Measurements from ENCODE around the gene FLRT3. TPM values are rescaled to one million over a fixed set of nuclear protein-coding genes. Genes with fewer than 3 reads are reported as not detected.

FLRT3 gene
- total RNA-seq (ENCODE audit: low replicate concordance), result 59.3 and 75.7 TPM in 2 replicates
- long read RNA-seq, full-length matches to known transcripts, result 155 of 185 reads
- long read RNA-seq, partial matches to known transcripts, result 0 of 185 reads
- long read RNA-seq, other reads (novel, unspliced or antisense), result 30 of 185 reads

- peak; percentile 91 for TF ChIP-seq CTCF (conservative IDR thresholded peaks at IDR 0.05)
- peak within 1 kb of the TSS; percentile 94 for H3K27ac Mint-ChIP-seq
- H3K4me3 Mint-ChIP-seq, result peak within 1 kb of the TSS; percentile 89
- no peaks in the 10 kb centered on the region for H3K27me3 Mint-ChIP-seq
- H3K36me3 Mint-ChIP-seq, result no peaks in the 10 kb centered on the region
- DNase-seq (ENCODE audit: extremely low spot score, unreplicated experiment), result peak; percentile 83
- peaks cover 11% of the 10 kb centered on the region for H3K4me1 Mint-ChIP-seq (ENCODE audit: unreplicated experiment)
- no peaks in the 10 kb centered on the region for H3K9me3 Mint-ChIP-seq
These were observed at the start of gene FLRT3 for GRCh38 chr20:14337400-14338171. Gene FLRT3 (minus strand): TSS chr20:14337612. CDS start chr20:14327506, 10,106 bp downstream.

DNA sequence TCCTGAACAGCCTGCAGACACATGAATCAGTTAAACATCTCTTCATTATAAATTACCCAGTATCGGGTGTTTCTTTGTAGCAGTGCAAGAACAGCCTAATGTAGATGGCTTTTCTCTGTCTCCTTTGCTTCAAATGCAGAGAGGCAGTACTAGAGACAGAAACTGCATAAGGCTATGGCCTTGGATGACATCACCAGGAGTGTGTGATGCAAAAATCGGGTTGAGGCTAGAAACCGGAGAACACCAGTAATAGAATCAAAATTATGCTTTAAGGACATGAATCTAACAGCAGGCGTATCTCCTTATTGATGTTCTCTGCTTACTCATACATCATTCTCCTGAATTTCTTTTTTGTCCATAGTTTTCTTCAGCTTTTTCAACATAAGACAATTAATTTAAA is 49.3 kb upstream of the FLRT3 start:
- no peak for DNase-seq (ENCODE audit: extremely low spot score, unreplicated experiment)
- Mint-ChIP-seq H3K36me3 (no peaks in the 10 kb centered on the region), H3K27ac (no peak overlapping the region), H3K4me3 (no peak overlapping the region), H3K27me3 (no peaks in the 10 kb centered on the region), H3K9me3 (peaks cover 10% of the 10 kb centered on the region), H3K4me1 (ENCODE audit: unreplicated experiment) (peaks cover 6% of the 10 kb centered on the region)
- TF ChIP-seq CTCF (conservative IDR thresholded peaks at IDR 0.05), result no peak

DNA sequence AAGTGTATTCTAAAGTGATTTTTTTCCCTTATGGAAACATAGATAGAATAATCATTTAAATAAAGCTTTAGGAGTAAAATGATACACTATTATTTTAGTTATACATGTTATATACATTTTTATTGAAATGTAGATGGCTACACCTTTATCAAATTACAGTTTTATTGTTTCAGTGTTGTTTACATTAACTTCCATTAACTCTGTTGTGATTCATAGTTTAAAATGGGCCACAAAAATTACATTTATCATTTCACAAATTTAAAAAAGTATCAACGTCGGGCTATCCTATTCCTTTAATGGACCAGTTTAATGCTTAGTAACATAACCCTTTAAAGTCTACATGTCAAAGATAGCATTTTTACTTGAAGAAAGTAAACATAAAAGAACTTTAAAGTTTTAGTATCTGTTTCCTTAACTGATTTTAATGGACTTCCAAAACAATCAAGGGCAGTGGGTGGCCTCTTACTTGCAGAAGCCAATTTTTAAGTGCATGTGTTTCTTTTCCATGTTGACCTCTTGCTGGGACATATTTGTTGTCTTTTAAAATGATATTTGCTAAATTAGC is 47.8 kb upstream of the FLRT3 start:
- peaks cover 6% of the 10 kb centered on the region for H3K4me1 Mint-ChIP-seq (ENCODE audit: unreplicated experiment)
- DNase-seq (ENCODE audit: extremely low spot score, unreplicated experiment), result no peak
- H3K27ac Mint-ChIP-seq, result no peak overlapping the region
- peaks cover 5% of the 10 kb centered on the region for H3K9me3 Mint-ChIP-seq
- no peak for TF ChIP-seq CTCF (conservative IDR thresholded peaks at IDR 0.05)
- H3K27me3 Mint-ChIP-seq, result no peaks in the 10 kb centered on the region
- no peaks in the 10 kb centered on the region for H3K36me3 Mint-ChIP-seq
- H3K4me3 Mint-ChIP-seq, result no peak overlapping the region

DNA sequence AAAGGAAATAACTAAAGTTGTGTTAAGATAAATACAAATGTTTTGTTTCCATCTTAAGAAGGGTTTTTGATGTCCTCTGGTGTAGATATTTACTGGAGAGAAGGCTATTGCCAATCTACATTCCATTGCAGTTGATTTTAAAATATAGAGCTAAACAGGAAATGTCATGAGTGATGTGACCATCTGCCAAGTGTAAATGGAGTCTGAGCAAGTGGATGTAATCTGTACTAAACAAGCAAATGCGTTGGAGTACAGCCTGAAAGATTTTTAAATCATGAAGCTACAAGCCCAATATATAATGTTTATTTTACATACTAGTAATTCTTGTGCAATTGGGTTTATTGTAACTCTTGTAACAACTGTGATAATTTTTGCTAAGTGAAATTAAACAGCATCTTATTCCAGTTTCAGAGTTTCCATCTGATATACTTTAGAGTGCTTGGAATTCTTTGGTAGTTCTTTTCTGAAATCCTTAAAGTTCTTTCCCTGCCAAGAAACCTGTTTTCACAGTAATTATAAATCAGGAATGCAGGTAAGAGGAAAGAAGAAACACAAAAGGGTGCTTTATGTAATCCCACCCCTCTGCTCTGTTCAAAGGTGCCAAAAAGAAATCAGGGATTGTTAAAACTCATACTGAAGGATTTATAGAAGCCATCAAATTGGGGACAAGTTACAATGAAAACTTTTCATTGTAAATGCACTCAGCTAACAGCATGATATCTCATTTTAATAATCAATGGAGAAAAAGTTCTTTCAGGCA is 47.2 kb upstream of the FLRT3 start:
- no peak overlapping the region for H3K4me3 Mint-ChIP-seq
- no peak for TF ChIP-seq CTCF (conservative IDR thresholded peaks at IDR 0.05)
- DNase-seq (ENCODE audit: extremely low spot score, unreplicated experiment), result no peak
- H3K9me3 Mint-ChIP-seq, result peaks cover 5% of the 10 kb centered on the region
- no peaks in the 10 kb centered on the region for H3K36me3 Mint-ChIP-seq
- H3K27me3 Mint-ChIP-seq, result no peaks in the 10 kb centered on the region
- no peak overlapping the region for H3K27ac Mint-ChIP-seq
- peaks cover 6% of the 10 kb centered on the region for H3K4me1 Mint-ChIP-seq (ENCODE audit: unreplicated experiment)

DNA sequence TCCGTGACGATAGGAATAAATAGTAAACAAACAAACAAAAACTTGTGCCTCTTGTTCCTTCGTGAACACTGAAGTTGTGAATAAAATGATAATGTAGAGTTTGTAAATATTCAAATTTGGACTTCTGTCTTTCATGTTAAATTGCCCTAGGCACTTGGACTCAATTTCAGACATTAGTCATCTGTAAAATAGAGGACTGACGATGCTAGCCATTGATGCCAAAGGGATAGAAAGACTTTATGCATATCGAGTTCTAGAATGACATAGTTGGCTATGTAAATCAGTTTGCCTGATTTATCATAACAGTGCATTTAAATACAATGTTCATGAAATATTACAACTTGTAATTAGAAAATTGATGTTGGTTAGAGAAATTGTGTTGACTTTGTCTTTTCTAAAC is 45.9 kb upstream of the FLRT3 start:
- peaks cover 12% of the 10 kb centered on the region for H3K4me1 Mint-ChIP-seq (ENCODE audit: unreplicated experiment)
- H3K27me3 Mint-ChIP-seq, result no peaks in the 10 kb centered on the region
- H3K9me3 Mint-ChIP-seq, result peaks cover 5% of the 10 kb centered on the region
- TF ChIP-seq CTCF (conservative IDR thresholded peaks at IDR 0.05), result no peak
- H3K4me3 Mint-ChIP-seq, result no peak overlapping the region
- DNase-seq (ENCODE audit: extremely low spot score, unreplicated experiment), result no peak
- H3K36me3 Mint-ChIP-seq, result no peaks in the 10 kb centered on the region
- H3K27ac Mint-ChIP-seq, result no peak overlapping the region
